Neural progenitor cell (in vitro differentiated cells): ENCODE results near the gene DDX31.

Experiments
- EZH2phosphoT487 ChIP-seq: fragments of 200-600 bp; sonication (generic); IDR thresholded peaks from 2 replicates; pipeline ENCODE4 v1.6.1; 2017; ENCODE audit warnings: antibody characterized with exemption
- TF ChIP-seq, protein P1 (sequence below): fragments of 200-600 bp; sonication (generic); IDR thresholded peaks from 2 replicates; pipeline ENCODE4 v1.5.1; 2017; ENCODE audit warnings: antibody characterized with exemption, mild to moderate bottlenecking

GRCh38 chr9:132679946-132680625, 10.3 kb upstream of the DDX31 start:
- TF ChIP-seq, protein P1, sequence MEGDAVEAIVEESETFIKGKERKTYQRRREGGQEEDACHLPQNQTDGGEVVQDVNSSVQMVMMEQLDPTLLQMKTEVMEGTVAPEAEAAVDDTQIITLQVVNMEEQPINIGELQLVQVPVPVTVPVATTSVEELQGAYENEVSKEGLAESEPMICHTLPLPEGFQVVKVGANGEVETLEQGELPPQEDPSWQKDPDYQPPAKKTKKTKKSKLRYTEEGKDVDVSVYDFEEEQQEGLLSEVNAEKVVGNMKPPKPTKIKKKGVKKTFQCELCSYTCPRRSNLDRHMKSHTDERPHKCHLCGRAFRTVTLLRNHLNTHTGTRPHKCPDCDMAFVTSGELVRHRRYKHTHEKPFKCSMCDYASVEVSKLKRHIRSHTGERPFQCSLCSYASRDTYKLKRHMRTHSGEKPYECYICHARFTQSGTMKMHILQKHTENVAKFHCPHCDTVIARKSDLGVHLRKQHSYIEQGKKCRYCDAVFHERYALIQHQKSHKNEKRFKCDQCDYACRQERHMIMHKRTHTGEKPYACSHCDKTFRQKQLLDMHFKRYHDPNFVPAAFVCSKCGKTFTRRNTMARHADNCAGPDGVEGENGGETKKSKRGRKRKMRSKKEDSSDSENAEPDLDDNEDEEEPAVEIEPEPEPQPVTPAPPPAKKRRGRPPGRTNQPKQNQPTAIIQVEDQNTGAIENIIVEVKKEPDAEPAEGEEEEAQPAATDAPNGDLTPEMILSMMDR = no peak
- no peak for TF ChIP-seq EZH2phosphoT487
